ENCODE data around the gene GRIN2A. TPM values are rescaled to one million over a fixed set of nuclear protein-coding genes. Genes with fewer than 3 reads are reported as not detected.

The GRIN2A gene
- total RNA-seq, 3 donors from 2014 or later, result 0.29 to 0.33 TPM; not detected in 1

- Histone ChIP-seq H3K27ac (no peak overlapping the region), H3K36me3 (no peaks in the 10 kb centered on the region), H3K4me1 (no peaks in the 10 kb centered on the region), H3K9me3 (no peaks in the 10 kb centered on the region), H3K4me3 (no peak overlapping the region), H3K27me3 (no peaks in the 10 kb centered on the region)
- intact Hi-C loops (cut with DNase I; ENCODE audit: low total_unique reads), result no loop called here
- no peak for DNase-seq (ENCODE audit: low spot score in 2 of 2)
- TF ChIP-seq, protein P1, sequence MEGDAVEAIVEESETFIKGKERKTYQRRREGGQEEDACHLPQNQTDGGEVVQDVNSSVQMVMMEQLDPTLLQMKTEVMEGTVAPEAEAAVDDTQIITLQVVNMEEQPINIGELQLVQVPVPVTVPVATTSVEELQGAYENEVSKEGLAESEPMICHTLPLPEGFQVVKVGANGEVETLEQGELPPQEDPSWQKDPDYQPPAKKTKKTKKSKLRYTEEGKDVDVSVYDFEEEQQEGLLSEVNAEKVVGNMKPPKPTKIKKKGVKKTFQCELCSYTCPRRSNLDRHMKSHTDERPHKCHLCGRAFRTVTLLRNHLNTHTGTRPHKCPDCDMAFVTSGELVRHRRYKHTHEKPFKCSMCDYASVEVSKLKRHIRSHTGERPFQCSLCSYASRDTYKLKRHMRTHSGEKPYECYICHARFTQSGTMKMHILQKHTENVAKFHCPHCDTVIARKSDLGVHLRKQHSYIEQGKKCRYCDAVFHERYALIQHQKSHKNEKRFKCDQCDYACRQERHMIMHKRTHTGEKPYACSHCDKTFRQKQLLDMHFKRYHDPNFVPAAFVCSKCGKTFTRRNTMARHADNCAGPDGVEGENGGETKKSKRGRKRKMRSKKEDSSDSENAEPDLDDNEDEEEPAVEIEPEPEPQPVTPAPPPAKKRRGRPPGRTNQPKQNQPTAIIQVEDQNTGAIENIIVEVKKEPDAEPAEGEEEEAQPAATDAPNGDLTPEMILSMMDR (IDR thresholded peaks at IDR 0.05), result no peak
- TF ChIP-seq POLR2A (IDR thresholded peaks at IDR 0.05), result no peak
- TF ChIP-seq POLR2AphosphoS5 (IDR thresholded peaks at IDR 0.05), result no peak
Measured at GRCh38 chr16:10103700-10104099, 78.5 kb downstream of the GRIN2A start.

DNA sequence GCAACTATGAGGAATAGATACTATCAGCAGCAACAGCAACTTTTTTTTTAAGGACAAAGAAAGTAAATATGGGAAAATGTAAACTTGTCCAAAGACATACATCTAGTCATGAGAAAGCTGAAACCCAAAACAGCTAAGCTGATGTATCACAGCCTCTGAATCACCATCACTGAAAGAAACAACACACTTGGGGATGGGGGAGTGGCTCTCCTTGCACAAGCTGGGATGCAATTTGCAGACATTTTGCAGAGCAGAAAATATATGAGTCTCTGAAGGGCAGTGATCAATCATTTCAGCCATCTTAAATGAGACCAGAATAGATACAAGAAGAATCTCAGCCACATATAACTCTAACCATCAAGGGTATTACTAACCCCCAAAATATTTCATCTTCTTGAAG is 79.1 kb downstream of the GRIN2A start:
- no peak overlapping the region for H3K4me3 ChIP-seq
- TF ChIP-seq POLR2AphosphoS5 (IDR thresholded peaks at IDR 0.05) (no peak), POLR2A (IDR thresholded peaks at IDR 0.05) (no peak)
- no peaks in the 10 kb centered on the region for H3K4me1 ChIP-seq
- H3K9me3 ChIP-seq, result no peaks in the 10 kb centered on the region
- no peak for DNase-seq (ENCODE audit: low spot score in 2 of 2)
- no peak overlapping the region for H3K27ac ChIP-seq
- no peaks in the 10 kb centered on the region for H3K27me3 ChIP-seq
- intact Hi-C loops (cut with DNase I; ENCODE audit: low total_unique reads), result no loop called here
- H3K36me3 ChIP-seq, result no peaks in the 10 kb centered on the region

DNA sequence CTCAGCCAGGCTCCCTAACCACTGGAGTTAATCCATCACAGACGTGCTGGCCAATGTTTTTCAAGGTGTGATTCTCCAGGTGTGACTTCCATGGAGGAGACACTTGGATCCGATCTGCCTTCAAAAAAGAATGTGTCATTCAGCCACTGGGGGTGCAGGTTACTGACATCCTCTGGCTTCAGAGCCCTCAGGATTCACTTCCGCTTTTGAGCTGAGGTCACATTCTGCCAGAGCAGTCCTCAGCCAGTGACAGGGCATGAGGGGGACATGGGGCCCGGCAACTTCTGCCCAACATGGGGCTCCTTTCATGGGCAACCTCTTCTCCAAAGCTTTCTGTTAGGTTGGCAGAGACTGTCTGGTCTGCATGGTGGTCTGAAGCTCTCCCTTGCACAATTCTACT is 81.4 kb downstream of the GRIN2A start:
- Histone ChIP-seq H3K27me3 (no peaks in the 10 kb centered on the region), H3K4me3 (no peak overlapping the region), H3K4me1 (no peaks in the 10 kb centered on the region), H3K36me3 (no peaks in the 10 kb centered on the region), H3K27ac (no peak overlapping the region), H3K9me3 (no peaks in the 10 kb centered on the region)
- intact Hi-C loops (cut with DNase I; ENCODE audit: low total_unique reads), result no loop called here
- DNase-seq (ENCODE audit: low spot score in 2 of 2), result no peak
- TF ChIP-seq POLR2A (IDR thresholded peaks at IDR 0.05) (no peak), POLR2AphosphoS5 (IDR thresholded peaks at IDR 0.05) (no peak)

DNA sequence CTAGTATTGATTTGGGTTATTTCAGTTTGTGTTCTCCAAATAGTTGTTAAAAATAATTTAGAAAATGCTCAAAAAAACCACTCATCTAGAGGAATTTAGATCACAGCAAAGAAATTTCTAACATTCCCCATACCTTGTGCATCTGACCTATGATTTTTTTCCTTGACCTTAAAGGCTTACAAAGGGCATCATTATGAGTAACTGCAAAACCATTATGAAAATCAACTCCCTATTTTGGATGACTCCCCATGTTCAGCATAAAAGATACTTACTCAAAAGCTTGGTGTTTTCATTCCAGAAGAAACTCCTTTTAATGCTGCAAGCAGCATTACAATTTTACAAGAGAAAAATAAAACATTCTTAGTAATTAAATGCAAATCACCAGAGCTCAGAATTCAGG is 83.2 kb downstream of the GRIN2A start:
- TF ChIP-seq POLR2A (IDR thresholded peaks at IDR 0.05), result no peak
- TF ChIP-seq, protein P1 (IDR thresholded peaks at IDR 0.05), result no peak
- no peak for TF ChIP-seq POLR2AphosphoS5 (IDR thresholded peaks at IDR 0.05)
- no peak for DNase-seq (ENCODE audit: low spot score in 2 of 2)
- Histone ChIP-seq H3K27me3 (no peaks in the 10 kb centered on the region), H3K9me3 (no peaks in the 10 kb centered on the region), H3K27ac (no peak overlapping the region), H3K36me3 (no peaks in the 10 kb centered on the region), H3K4me1 (no peaks in the 10 kb centered on the region), H3K4me3 (no peak overlapping the region)
- intact Hi-C loops (cut with DNase I; ENCODE audit: low total_unique reads), result no loop called here

DNA sequence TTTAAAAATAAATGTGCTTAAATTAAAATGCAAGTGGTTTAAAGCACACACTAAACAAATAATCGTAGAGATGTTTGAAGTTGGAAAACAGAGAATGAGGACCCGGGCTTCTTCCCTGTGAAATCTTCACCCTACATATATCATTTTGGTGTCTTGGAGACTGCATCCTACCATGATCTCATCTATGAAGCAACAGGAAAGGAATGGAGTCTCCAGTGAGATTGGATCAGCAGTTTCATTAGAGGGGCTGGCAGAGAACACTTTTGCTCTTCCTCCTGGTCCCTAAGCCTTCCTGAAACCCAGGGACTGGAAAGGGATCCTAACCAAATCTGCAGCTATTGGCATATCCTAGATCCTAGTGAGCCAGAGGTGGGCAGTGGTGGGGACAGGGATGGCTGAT is 85.0 kb downstream of the GRIN2A start:
- Histone ChIP-seq H3K4me1 (no peaks in the 10 kb centered on the region), H3K36me3 (no peaks in the 10 kb centered on the region), H3K9me3 (no peaks in the 10 kb centered on the region), H3K27me3 (no peaks in the 10 kb centered on the region), H3K27ac (no peak overlapping the region), H3K4me3 (no peak overlapping the region)
- no peak for DNase-seq (ENCODE audit: low spot score in 2 of 2)
- TF ChIP-seq POLR2A (IDR thresholded peaks at IDR 0.05), result no peak
- intact Hi-C loops (cut with DNase I; ENCODE audit: low total_unique reads), result no loop called here

DNA sequence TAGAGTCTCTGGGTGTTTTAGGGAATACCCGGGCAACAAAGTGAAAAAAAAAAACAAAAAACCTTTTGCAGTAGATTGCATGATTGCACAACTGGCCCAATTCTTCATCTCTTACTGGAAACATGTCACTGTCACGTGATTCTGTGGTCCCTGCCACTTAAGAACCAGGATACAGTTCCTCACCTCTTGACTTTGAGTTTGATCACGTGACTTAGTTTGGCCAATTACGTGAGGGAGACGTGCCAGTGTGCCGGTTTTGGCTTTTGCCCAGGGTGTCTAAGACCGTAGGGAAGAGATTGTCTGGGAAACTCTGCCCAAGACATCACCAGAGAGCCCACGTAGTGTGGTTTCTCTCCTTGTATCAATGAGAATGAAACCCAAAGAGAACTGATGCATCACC is 88.7 kb downstream of the GRIN2A start:
- Histone ChIP-seq H3K27ac (no peak overlapping the region), H3K9me3 (no peaks in the 10 kb centered on the region), H3K36me3 (no peaks in the 10 kb centered on the region), H3K27me3 (no peaks in the 10 kb centered on the region), H3K4me3 (no peak overlapping the region), H3K4me1 (no peaks in the 10 kb centered on the region)
- intact Hi-C loops (cut with DNase I; ENCODE audit: low total_unique reads), result no loop called here
- TF ChIP-seq POLR2AphosphoS5 (IDR thresholded peaks at IDR 0.05), result no peak
- TF ChIP-seq, protein P1 (IDR thresholded peaks at IDR 0.05), result no peak
- TF ChIP-seq POLR2A (IDR thresholded peaks at IDR 0.05), result no peak
- no peak for DNase-seq (ENCODE audit: low spot score in 2 of 2)

GRCh38 chr16:10090816-10091215 is 91.4 kb downstream of the GRIN2A start:
- intact Hi-C loops (cut with DNase I; ENCODE audit: low total_unique reads), result no loop called here
- Histone ChIP-seq H3K4me3 (no peak overlapping the region), H3K36me3 (no peaks in the 10 kb centered on the region), H3K9me3 (no peaks in the 10 kb centered on the region), H3K27me3 (no peaks in the 10 kb centered on the region), H3K4me1 (no peaks in the 10 kb centered on the region), H3K27ac (no peak overlapping the region)
- no peak for DNase-seq (ENCODE audit: low spot score in 2 of 2)
- TF ChIP-seq POLR2A (IDR thresholded peaks at IDR 0.05) (no peak), POLR2AphosphoS5 (IDR thresholded peaks at IDR 0.05) (no peak)
- TF ChIP-seq, protein P1 (IDR thresholded peaks at IDR 0.05), result no peak
